NCI-H1417 (cell line): ENCODE measurements around the gene SIDT2.

Experiments used
- DNase-seq, 3 experiments: peaks; one replicate each; lab custom pipeline; 2025; lab: John Stamatoyannopoulos, UW

SIDT2 gene

GRCh38 chr11:117189191-117189940 is 10.8 kb downstream of the SIDT2 start:
- no peak for DNase-seq

- DNase-seq, result no peak
These were observed 11.5 kb downstream of the SIDT2 start for GRCh38 chr11:117189941-117190544.

- DNase-seq, result no peak
These were observed 13.3 kb downstream of the SIDT2 start for GRCh38 chr11:117191680-117192400.

- DNase-seq, result no peak
These were observed 13.9 kb downstream of the SIDT2 start for GRCh38 chr11:117192401-117192875.

- DNase-seq, result no peak
These were observed 14.8 kb downstream of the SIDT2 start for GRCh38 chr11:117193130-117194020.

- DNase-seq, result no peak
These were observed 15.7 kb downstream of the SIDT2 start for GRCh38 chr11:117194267-117194666.

GRCh38 chr11:117195258-117195657 is 16.7 kb downstream of the SIDT2 start:
- no peak for DNase-seq

GRCh38 chr11:117195761-117196160 is 17.2 kb downstream of the SIDT2 start:
- DNase-seq, result no peak

GRCh38 chr11:117197006-117197405 is 18.5 kb downstream of the SIDT2 start:
- no peak for DNase-seq

- no peak for DNase-seq
These were observed 19.2 kb downstream of the SIDT2 start for GRCh38 chr11:117197516-117198456.

GRCh38 chr11:117198613-117199012 is 20.1 kb downstream of the SIDT2 start:
- DNase-seq, result no peak

- no peak for DNase-seq
These were observed 20.7 kb downstream of the SIDT2 start, which contains the start of gene TAGLN for GRCh38 chr11:117199053-117199915. TSS of gene TAGLN (plus strand) at chr11:117199370. CDS start at chr11:117203014, 3,644 bp downstream.

GRCh38 chr11:117199916-117200812 is 21.6 kb downstream of the SIDT2 start:
- DNase-seq, result no peak

- no peak for DNase-seq
These were observed 22.5 kb downstream of the SIDT2 start for GRCh38 chr11:117200813-117201657.

- no peak for DNase-seq
These were observed 23.2 kb downstream of the SIDT2 start for GRCh38 chr11:117201658-117202305.

- no peak for DNase-seq
These were observed 24.0 kb downstream of the SIDT2 start for GRCh38 chr11:117202386-117203068.

GRCh38 chr11:117203069-117203407 is 24.5 kb downstream of the SIDT2 start:
- no peak for DNase-seq
